Endothelial cell (in vitro differentiated cells): Measurements from ENCODE around the gene AFF2. TPM values are rescaled to one million over a fixed set of nuclear protein-coding genes. Genes with fewer than 3 reads are reported as not detected.

Source experiments
- DNase-seq: peaks from one replicate; pipeline ENCODE4 v3.0.0; 2021; ENCODE audit warnings: low spot score
- H3K27ac Mint-ChIP-seq: one replicate; pipeline ENCODE4 v1.8.0; 2021; ENCODE audit warnings: mixed read lengths, inconsistent platforms; ENCODE audit not compliant: unreplicated experiment
- H3K27me3 Mint-ChIP-seq: one replicate; pipeline ENCODE4 v1.8.0; 2021; ENCODE audit warnings: mild to moderate bottlenecking, moderate library complexity, mixed read lengths, inconsistent platforms; ENCODE audit not compliant: unreplicated experiment
- H3K36me3 Mint-ChIP-seq: one replicate; pipeline ENCODE4 v1.8.0; 2021; ENCODE audit warnings: mild to moderate bottlenecking, low read depth, mixed read lengths, inconsistent platforms; ENCODE audit not compliant: unreplicated experiment
- H3K4me1 Mint-ChIP-seq: one replicate; pipeline ENCODE4 v1.8.0; 2021; ENCODE audit warnings: mild to moderate bottlenecking, mixed read lengths, inconsistent platforms; ENCODE audit not compliant: unreplicated experiment
- H3K4me3 Mint-ChIP-seq: one replicate; pipeline ENCODE4 v1.8.0; 2021; ENCODE audit warnings: mild to moderate bottlenecking, mixed read lengths, inconsistent platforms; ENCODE audit not compliant: unreplicated experiment
- H3K9me3 Mint-ChIP-seq: one replicate; pipeline ENCODE4 v1.8.0; 2021; ENCODE audit warnings: mixed read lengths, inconsistent platforms; ENCODE audit not compliant: unreplicated experiment
- total RNA-seq: library from RNA; stranded (reverse); fragmentation: NEBNext Ultra II Directional; extraction: Animal tissue kit (Norgen Biotek cat#: 25700); gene quantifications from one replicate; pipeline ENCODE4 v1.2.1, GENCODE V29; 2021; ENCODE audit not compliant: unreplicated experiment
- TF ChIP-seq, protein P1 (sequence below): fragments of 200-600 bp; sonication (generic); IDR thresholded peaks from one replicate; pipeline ENCODE4 v1.5.0; 2021; ENCODE audit warnings: antibody characterized with exemption; ENCODE audit not compliant: unreplicated experiment

AFF2 gene
- total RNA-seq, 1 donor from 2014 or later = 9.3 TPM

DNA sequence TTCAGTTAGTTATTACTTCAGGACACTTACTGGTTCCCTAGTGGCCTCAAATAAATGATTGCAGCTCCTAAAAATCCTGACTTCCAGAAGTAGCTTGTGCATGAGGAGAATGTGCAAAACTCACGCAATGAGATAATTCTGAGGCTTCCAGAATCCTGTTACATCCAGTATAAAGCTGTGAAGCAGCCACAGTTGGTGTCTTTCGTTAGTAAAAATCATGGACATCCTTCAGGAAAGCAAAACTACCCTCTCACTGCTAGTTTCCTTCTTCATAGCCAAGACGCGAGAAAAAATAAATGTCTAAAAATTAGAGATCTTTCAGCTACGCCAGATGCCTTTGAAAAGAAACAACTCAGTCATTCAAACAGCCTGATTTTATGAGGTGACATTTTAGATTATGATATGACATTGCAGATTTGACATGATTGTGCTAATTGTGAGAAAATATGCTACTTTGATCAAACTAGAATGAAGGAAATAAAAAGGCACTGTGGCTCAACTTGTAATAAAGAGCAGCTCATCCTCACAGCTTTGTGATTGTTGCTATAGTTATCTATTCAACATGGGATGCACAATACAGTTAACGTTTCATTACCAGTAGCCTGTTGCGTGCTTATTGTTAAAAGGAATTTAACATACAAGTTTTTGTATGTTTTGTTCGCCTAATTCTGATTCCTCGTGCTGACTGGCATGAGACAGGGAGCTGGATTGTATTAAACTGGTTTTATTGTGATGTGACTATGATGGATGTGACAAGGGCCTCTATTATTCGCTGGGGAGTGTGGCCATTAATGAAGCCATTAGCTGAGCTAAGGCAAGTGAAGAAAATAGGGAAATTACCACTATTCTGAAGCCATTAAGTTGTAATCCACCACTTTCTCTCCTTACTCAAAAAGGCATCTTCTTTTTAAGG, 40.5 kb downstream of the AFF2 start:
- Mint-ChIP-seq H3K9me3 (no peaks in the 10 kb centered on the region), H3K36me3 (no peaks in the 10 kb centered on the region)
- TF ChIP-seq, protein P1, sequence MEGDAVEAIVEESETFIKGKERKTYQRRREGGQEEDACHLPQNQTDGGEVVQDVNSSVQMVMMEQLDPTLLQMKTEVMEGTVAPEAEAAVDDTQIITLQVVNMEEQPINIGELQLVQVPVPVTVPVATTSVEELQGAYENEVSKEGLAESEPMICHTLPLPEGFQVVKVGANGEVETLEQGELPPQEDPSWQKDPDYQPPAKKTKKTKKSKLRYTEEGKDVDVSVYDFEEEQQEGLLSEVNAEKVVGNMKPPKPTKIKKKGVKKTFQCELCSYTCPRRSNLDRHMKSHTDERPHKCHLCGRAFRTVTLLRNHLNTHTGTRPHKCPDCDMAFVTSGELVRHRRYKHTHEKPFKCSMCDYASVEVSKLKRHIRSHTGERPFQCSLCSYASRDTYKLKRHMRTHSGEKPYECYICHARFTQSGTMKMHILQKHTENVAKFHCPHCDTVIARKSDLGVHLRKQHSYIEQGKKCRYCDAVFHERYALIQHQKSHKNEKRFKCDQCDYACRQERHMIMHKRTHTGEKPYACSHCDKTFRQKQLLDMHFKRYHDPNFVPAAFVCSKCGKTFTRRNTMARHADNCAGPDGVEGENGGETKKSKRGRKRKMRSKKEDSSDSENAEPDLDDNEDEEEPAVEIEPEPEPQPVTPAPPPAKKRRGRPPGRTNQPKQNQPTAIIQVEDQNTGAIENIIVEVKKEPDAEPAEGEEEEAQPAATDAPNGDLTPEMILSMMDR = no peak

GRCh38 chrX:148541584-148541940, 41.1 kb downstream of the AFF2 start:
- Mint-ChIP-seq H3K4me3 (no peak overlapping the region), H3K27ac (no peak overlapping the region), H3K36me3 (no peaks in the 10 kb centered on the region), H3K4me1 (no peaks in the 10 kb centered on the region), H3K27me3 (no peaks in the 10 kb centered on the region), H3K9me3 (no peaks in the 10 kb centered on the region)
- TF ChIP-seq, protein P1 = no peak
- DNase-seq = no peak

More for the DNA sequence above, 40.5 kb downstream of the AFF2 start:
- no peaks in the 10 kb centered on the region for H3K27me3 Mint-ChIP-seq
- DNase-seq = no peak
- no peaks in the 10 kb centered on the region for H3K4me1 Mint-ChIP-seq
- H3K4me3 Mint-ChIP-seq = no peak overlapping the region
- no peak overlapping the region for H3K27ac Mint-ChIP-seq

DNA sequence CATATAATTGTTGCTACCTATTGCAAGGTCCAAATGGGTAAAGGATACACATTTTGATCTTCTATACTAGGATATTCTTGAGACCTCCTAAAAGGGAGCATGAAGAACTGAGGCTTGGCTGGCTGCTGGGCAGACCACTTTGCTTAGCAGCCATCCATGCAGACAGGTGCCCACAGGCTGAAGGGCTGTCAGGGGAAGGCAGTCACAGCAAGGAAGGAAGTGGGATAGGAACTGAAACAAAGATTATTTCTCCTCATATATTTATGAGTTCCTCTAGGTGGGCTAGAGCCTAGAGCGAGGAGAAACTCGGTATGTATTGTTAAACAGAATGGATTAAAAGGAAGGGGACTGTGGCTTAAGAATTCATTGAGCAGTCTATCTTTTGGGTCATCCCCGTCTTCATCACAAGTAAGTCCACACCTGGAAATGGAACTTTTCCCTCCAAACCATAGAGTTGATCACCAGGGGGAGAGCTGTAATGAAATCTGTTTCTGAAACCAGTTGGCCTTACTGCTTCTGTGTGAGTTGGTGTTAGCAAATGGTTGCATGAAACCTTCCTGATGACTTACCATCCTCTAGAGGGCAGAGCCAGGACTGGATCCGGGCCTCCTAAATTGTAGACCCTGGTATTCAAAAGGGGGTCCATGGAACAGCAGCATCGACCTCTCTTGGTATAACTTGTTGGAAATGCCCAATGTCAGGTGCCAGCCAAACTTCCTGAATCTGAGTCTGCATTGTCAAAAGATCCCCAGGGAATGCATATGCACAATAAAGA, 42.3 kb downstream of the AFF2 start:
- DNase-seq = no peak
- Mint-ChIP-seq H3K9me3 (no peaks in the 10 kb centered on the region), H3K4me3 (no peak overlapping the region), H3K27me3 (no peaks in the 10 kb centered on the region), H3K4me1 (no peaks in the 10 kb centered on the region), H3K27ac (no peak overlapping the region), H3K36me3 (no peaks in the 10 kb centered on the region)
- TF ChIP-seq, protein P1 = no peak

- TF ChIP-seq, protein P1 = peak; percentile 36
- Mint-ChIP-seq H3K27ac (no peak overlapping the region), H3K27me3 (peaks cover 4% of the 10 kb centered on the region), H3K4me3 (no peak overlapping the region), H3K9me3 (no peaks in the 10 kb centered on the region), H3K36me3 (no peaks in the 10 kb centered on the region), H3K4me1 (no peaks in the 10 kb centered on the region)
- no peak for DNase-seq
Observed at GRCh38 chrX:148552775-148553174, 52.4 kb downstream of the AFF2 start.
